ENCODE measurements around the gene TXNRD1.
"Not testable (repeated sequence)": the region's sequence is repeated elsewhere in the genome, so short reads cannot be mapped to it uniquely, and the experiment has no call there.

Gene TXNRD1

GRCh38 chr12:104215638-104216297, at the start of gene TXNRD1:
Gene TXNRD1 (plus strand): TSS chr12:104215779. CDS start chr12:104215803, 24 bp downstream.
- peak; percentile 80 for DNase-seq

- DNase-seq = no peak
These were observed 49.8 kb upstream of the TXNRD1 start for GRCh38 chr12:104165801-104166200.

GRCh38 chr12:104166465-104166864, 49.1 kb upstream of the TXNRD1 start:
- DNase-seq = no peak

GRCh38 chr12:104167519-104168458, 47.8 kb upstream of the TXNRD1 start:
- no peak for DNase-seq

GRCh38 chr12:104168596-104168995, 47.0 kb upstream of the TXNRD1 start:
- no peak for DNase-seq

- no peak for DNase-seq
These were observed 43.6 kb upstream of the TXNRD1 start for GRCh38 chr12:104171785-104172569.

- no peak for DNase-seq
These were observed 43.0 kb upstream of the TXNRD1 start for GRCh38 chr12:104172570-104172947.

- not testable (repeated sequence) for DNase-seq
These were observed 41.8 kb upstream of the TXNRD1 start for GRCh38 chr12:104173804-104174203.

- no peak for DNase-seq
These were observed 39.8 kb upstream of the TXNRD1 start for GRCh38 chr12:104175726-104176247.

GRCh38 chr12:104177336-104177662, 38.3 kb upstream of the TXNRD1 start:
- no peak for DNase-seq

- DNase-seq = no peak
These were observed 37.7 kb upstream of the TXNRD1 start for GRCh38 chr12:104177663-104178501.

- DNase-seq = no peak
These were observed 35.2 kb upstream of the TXNRD1 start for GRCh38 chr12:104180374-104180773.

GRCh38 chr12:104181313-104181712, 34.3 kb upstream of the TXNRD1 start:
- DNase-seq = no peak

GRCh38 chr12:104182144-104182543, 33.4 kb upstream of the TXNRD1 start:
- no peak for DNase-seq

GRCh38 chr12:104182621-104183378, 32.8 kb upstream of the TXNRD1 start:
- DNase-seq = no peak

- no peak for DNase-seq
These were observed 32.1 kb upstream of the TXNRD1 start for GRCh38 chr12:104183443-104183842.

GRCh38 chr12:104187446-104188155, 28.0 kb upstream of the TXNRD1 start:
- DNase-seq = no peak

- DNase-seq = no peak
These were observed 27.0 kb upstream of the TXNRD1 start for GRCh38 chr12:104188534-104188933.

GRCh38 chr12:104189915-104190555, 25.5 kb upstream of the TXNRD1 start:
- no peak for DNase-seq

- no peak for DNase-seq
These were observed 24.9 kb upstream of the TXNRD1 start for GRCh38 chr12:104190641-104191176.
